ENCODE data around the gene PDIK1L.

GRCh38 chr1:26066857-26067256 lies 44.8 kb upstream of the PDIK1L start:
- TF ChIP-seq RAD21 (IDR thresholded peaks at IDR 0.05; ENCODE audit: low read length) (no peak), CTCF (conservative IDR thresholded peaks at IDR 0.05; ENCODE audit: low read depth, low read length) (no peak), POLR2A (IDR thresholded peaks at IDR 0.05; ENCODE audit: low read depth, low read length) (no peak), SMC3 (IDR thresholded peaks at IDR 0.05; ENCODE audit: low read depth, low read length) (no peak), MXI1 (IDR thresholded peaks at IDR 0.05; ENCODE audit: borderline replicate concordance, low read depth, low read length) (no peak), RFX5 (IDR thresholded peaks at IDR 0.05; ENCODE audit: low read depth, low read length) (no peak), RCOR1 (IDR thresholded peaks at IDR 0.05; ENCODE audit: insufficient replicate concordance, low read length) (no peak), BHLHE40 (IDR thresholded peaks at IDR 0.05; ENCODE audit: low read depth, low read length) (no peak), CHD1 (IDR thresholded peaks at IDR 0.05; ENCODE audit: low read depth, low read length) (no peak), FOS (IDR thresholded peaks at IDR 0.05; ENCODE audit: low read depth, low read length) (no peak), NFE2L2 (IDR thresholded peaks at IDR 0.05; ENCODE audit: low read depth, low read length) (no peak)

Measured in IMR-90 (cell line).